WTC11 (cell line): Measurements from ENCODE around the gene RRP8.

Source experiments
- MAX ChIP-seq: sonication (generic); formaldehyde crosslinking; IDR thresholded peaks from 2 replicates; pipeline ENCODE4 v1.8.0; 2022; ENCODE audit warnings: mild to moderate bottlenecking, missing genetic modification reagents
- SP1 ChIP-seq: sonication (generic); formaldehyde crosslinking; conservative IDR thresholded peaks from 2 replicates; pipeline ENCODE4 v1.8.1; 2022; ENCODE audit warnings: missing genetic modification reagents

DNA sequence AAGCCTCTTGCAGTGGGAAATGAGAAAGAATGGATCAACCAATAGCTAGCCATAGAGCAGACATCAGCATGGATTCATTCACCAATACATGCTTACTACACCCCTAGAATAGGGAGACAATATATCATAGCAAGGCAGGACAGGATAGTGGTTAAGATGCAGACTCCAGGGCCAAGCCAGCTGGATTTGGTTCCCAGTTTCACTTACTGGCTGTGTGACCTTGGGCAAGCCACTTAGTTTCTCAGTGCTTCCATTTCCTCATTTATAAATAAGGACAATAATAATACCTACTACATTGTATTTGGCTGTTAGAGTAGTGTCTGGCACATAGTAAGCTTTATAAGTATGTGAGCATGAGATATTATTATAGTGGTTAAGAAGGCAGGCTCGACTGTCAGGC is 45.1 kb upstream of the RRP8 start:
- TF ChIP-seq MAX (CRISPR knock-in tag) (no peak), SP1 (CRISPR knock-in tag) (no peak)
